Dermis lymphatic vessel endothelial cell (primary cell): Measurements from ENCODE around the gene ZNF181. TPM values are rescaled to one million over a fixed set of nuclear protein-coding genes. Genes with fewer than 3 reads are reported as not detected.

Experiments
- total RNA-seq: library from RNA; depleted of rRNA; stranded (reverse); fragments of >200 nt; gene quantifications from 2 replicates; pipeline ENCODE4 v1.2.1, GENCODE V29; 2014

The ZNF181 gene
- 19.0 and 23.4 TPM in 2 replicates for total RNA-seq

GRCh38 chr19:34733746-34734536 lies at the start of gene ZNF181:
ZNF181 (plus strand) TSS chr19:34734243; CDS start chr19:34735038, 795 bp downstream.

GRCh38 chr19:34772697-34773554 lies 38.9 kb downstream of the ZNF181 start, which contains the start of gene ZNF599:
ZNF599 (minus strand) TSS chr19:34773215; CDS start chr19:34772841, 374 bp downstream.

Other genes with a start within 250 kb of the ZNF181 start
- gene SCGB2B2, start 57.1 kb upstream of the ZNF181 start, total RNA-seq = under 0.01 TPM in 1 of 2 replicates, not detected in the other
- gene ZNF302, start 56.6 kb upstream of the ZNF181 start, total RNA-seq = 12.6 and 18.3 TPM in 2 replicates
- gene ZNF599, start 39.0 kb downstream of the ZNF181 start, total RNA-seq = 4.8 and 5.7 TPM in 2 replicates
- gene ZNF30, start 192.7 kb downstream of the ZNF181 start, total RNA-seq = 5.6 and 9.0 TPM in 2 replicates
- gene ZNF792, start 230.0 kb downstream of the ZNF181 start, total RNA-seq = 40.9 and 49.6 TPM in 2 replicates